ENCODE results near the gene TFEB.

Gene TFEB

GRCh38 chr6:41723530-41724227, 11.7 kb downstream of the TFEB start:
- DNase-seq (ENCODE audit: low read depth in 2 of 2) = no peak

DNA sequence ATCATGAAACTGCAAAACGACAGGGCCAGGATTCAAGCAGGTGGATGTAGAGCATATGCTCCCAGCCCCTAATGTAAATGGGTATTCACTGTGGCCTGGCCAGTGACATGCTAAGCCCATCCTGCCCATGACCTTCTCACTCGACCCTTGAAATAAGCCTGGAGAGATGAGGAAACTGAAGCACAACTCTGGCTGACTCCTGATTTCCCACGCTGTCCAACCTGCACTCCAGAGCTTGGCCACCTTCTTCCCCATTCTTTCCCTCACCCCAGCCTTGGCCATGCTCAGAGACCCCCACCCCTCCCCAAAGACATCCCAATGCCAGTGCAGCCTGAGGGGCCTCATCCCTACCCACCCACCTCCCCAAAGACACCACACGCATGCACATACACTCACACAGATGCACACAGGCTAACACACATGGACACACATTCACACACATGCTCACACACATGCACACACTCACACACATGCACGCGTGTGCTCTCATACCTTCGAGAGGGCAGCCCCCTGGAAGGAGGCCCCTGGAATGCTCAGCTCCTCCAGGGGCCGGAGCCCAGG, 12.4 kb downstream of the TFEB start:
- DNase-seq (ENCODE audit: low read depth in 2 of 2) = no peak

GRCh38 chr6:41721414-41721813, 14.0 kb downstream of the TFEB start:
- DNase-seq (ENCODE audit: low read depth in 2 of 2) = no peak

- no peak for DNase-seq (ENCODE audit: low read depth in 2 of 2)
Measured at GRCh38 chr6:41720783-41721182, 14.6 kb downstream of the TFEB start.

DNA sequence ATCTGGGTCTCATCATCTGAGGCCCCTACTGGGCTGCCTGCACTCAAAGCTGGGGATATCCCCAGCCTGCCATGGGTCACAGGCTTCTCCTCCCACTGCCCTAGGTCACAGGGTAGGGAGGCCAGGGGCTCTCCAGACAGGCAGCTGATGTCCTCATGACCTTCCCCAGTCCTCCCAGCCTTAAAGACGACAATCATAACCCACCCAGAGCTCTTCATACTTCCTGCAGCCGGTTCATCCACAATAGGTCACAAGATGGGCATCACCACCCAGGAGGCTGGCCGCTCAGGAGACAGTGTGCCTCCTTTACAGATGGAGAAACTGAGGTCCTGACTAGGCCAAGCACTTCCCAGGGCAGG, 15.2 kb downstream of the TFEB start:
- DNase-seq (ENCODE audit: low read depth in 2 of 2) = no peak

DNA sequence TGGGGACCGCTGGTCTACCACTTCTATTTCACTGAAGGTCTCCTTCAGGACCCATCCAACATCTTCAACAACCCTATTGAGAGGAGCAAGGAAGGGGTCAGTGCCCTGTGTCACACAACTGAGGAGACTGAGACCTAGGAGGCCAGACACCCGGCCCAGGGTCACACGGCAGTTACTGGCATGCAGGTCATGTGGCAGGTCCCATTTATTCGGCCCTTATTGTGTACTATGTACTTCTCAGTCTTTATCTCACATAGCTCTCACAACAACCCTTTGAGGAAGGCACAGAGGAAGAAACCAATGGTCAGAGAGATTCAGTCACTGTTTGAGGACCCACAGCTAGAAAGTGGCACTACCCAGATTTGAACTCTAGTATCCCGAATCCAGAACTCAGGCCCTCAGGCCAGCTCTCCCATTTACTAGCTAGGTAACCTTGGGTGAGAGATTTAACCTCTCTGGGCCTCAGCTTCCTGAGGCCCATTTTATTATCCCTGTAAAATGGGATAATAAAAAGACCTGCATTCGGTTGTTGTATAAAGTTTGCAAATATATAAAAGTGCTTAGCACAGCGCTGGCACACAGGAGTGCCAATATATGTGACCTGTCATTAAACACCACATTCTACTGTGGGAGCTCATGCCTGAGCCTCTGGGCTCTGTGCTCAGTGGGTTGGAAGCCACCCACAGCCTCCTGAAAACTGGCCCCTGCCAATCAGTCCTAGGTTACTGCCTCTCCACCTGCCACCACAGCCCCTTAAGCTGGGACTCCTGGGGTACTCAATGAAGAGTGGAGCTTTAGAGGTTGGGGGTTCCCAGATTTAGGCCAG, 15.8 kb downstream of the TFEB start:
- DNase-seq (ENCODE audit: low read depth in 2 of 2) = no peak

DNA sequence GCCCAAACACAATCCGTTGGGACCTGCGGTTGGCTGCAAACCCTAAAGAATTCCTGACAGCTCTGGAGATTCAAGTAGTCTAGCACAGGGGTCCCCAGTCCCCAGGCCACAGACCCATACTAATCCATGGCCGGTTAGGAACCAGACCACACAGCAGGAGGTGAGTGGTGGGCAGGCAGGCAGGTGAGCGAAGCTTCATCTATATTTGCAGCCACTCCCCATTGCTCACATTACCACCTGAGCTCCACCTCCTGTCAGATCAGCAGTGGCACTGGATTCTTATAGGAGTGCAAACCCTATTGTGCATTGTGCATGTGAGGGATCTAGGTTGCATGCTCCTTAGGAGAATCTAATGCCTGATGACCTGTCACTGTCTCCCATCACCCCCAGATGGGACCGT, 16.6 kb downstream of the TFEB start:
- DNase-seq (ENCODE audit: low read depth in 2 of 2) = no peak

DNA sequence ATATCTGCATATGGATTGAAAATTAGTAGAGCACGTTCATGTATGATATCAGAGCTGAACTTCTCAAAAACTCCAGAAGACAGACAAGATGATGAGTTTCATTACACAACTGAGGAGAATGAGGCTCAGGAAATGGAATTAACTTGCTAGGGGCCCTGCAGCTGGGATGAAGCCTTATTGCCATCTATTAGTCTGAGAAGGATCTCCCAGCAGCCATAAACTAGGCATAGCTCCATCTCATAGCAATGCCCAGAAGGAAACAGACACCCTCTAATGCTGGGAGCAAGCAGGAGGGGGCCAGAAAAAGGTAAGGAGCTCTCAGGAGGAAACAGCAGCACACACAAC, 18.0 kb downstream of the TFEB start:
- no peak for DNase-seq (ENCODE audit: low read depth in 2 of 2)

DNA sequence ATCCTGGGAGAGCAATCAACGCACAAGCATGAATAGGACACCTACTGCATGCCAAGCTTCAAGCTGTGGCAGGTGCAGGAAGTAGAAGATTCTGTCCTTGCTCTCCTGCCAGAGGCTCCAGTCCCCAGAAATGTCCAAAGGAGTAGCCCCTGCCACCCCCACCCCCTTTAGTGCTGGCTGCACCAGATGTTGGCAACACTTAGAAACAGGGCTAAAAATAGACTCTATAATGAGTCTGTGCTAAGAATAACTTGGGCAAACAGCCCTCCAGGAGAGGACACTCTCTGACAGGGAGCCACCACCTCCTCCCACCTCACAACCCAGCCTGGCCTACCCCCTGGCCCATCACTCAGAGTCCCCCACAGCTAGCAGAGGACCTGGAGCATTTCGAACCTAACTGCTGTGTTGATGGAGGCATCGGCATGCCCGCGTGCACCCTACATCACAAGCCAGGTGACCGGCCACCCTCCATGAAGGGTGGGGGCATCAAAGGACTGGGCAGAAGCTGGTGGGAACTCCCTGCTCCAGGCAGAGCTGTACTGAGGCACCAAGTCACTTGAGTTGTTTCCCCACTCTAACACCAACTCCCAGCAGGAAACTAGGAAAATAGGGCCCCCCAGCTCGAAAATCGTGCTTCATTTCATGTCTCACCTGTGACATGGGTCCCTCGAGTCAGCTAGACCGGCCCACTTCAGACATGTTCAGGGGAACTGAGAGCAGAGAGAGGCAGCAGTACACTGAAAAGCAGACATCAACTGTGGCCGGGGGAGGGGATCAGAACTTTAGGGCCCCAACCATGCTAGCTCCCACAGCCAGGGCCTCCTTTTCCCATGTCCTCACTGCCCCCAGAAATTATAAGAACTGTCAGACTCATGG, 18.7 kb downstream of the TFEB start:
- no peak for DNase-seq (ENCODE audit: low read depth in 2 of 2)

DNA sequence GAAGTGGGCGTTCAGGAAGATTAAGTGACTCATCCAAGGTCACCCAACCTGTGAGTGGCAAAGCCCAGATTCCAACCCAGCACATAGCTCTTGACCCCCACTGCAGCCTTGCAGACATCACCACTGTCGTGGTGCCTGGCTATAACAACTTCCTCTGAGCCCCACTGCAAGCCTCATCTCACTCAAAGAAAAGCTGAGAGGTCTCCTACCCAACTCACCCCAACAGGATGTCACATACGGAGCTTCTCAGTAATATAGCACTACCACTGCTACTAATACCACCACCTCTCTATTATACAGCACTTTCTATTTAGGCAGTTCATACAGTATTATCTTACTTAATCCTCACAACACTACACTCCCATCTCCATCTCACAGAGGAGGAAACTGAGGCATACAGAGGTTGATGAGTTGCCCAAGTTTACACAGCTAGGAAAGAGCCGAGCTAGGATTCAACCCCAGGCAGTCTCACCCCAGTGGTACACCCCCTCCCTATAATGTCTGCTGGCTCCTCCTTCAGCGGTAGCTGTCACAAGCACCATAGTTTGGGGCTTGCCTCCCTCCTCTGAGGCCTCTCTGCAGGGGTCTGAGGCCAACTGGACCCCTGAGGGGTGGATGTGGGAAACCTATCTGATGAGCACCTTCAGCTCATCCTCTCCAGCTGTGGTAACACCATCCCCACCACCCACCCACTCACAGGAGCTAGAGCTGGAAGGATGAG, 19.5 kb downstream of the TFEB start:
- no peak for DNase-seq (ENCODE audit: low read depth in 2 of 2)

DNA sequence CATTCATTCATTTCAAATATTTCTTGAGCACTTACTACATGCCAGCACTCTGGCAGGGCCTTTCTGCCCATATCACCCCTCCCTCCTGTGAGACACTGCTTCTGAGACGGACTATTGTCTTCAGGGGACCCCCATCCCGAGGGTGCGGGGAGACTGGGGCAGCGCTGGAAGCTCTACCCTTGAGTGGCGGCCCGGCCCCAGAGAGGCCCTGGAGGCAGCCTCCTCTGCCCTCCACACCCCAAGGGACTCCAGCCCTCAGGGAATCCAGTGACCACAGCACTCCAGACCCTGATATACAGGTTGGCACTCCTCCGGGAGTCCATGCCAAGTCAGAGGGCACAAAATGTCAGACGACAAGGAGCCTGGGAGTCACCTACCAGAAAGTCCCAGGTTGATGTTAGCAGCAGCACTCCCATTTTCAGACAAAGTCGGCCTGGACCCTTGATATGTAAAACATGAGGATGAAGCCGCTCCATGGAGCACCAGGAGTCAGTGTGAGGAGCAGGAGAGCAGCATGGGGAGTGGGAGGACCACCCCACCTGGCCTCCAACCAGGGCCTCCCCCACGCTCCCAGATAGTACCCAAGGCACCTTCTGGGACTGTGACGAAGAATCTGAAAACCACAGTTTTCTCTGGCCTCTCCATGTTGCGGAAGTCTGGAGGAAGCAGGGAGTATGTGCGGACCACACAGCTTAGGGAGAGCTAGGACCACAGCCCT, 20.7 kb downstream of the TFEB start:
- DNase-seq (ENCODE audit: low read depth in 2 of 2) = no peak

DNA sequence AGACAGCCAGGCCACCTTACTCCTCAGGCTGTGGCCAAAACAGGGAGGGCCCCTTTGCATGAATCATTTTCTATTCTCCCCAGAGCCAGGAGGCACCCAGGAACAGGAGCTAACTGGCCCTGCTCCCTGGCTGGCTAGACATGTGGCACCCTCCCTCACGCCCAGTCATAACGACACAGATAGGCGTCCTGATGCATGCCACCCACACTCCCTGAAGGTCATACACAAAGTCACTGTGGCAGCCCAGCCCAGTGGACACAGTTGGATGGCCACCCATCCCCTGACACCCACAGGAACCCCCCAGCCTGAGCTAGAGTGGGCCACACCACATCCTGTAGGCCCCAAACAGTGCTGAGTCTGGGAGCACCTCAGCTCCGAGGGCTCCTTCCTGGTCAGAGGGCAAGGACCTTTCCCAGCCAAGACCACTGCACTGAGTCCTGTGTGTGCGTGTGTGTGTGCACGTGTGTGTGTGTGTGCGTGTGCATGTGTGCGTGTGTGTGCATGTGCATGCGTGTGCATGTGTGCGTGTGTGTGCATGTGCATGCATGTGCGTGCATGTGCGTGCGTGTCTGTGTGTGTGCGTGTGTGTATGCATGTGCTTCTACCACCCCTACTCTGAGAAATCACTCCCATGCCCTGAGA, 21.6 kb downstream of the TFEB start:
- no peak for DNase-seq (ENCODE audit: low read depth in 2 of 2)

DNA sequence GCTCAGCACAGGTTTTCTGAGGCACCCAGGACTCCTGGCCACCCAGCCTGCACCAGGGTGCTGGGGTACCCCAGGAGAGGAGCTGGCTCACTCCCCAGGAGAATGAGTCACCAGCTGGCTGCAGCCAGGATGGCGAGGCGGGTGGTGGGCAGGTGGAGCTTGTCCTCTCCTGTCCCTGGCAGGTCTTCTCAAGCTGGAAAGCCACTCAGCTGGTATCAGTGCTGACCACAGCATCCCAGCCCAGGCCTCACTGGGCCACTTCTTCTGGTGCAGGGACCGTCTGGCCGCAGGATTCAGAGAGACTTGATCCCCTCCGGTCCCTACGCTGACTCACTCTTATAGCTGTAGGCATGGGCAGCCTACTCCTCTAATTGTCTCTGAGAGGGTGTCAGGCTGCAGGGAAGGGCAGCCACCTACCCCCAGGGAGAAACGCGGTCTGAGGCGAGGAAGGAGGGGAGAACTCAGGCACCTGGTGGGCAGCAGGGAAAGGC, 22.2 kb downstream of the TFEB start:
- DNase-seq (ENCODE audit: low read depth in 2 of 2) = no peak

DNA sequence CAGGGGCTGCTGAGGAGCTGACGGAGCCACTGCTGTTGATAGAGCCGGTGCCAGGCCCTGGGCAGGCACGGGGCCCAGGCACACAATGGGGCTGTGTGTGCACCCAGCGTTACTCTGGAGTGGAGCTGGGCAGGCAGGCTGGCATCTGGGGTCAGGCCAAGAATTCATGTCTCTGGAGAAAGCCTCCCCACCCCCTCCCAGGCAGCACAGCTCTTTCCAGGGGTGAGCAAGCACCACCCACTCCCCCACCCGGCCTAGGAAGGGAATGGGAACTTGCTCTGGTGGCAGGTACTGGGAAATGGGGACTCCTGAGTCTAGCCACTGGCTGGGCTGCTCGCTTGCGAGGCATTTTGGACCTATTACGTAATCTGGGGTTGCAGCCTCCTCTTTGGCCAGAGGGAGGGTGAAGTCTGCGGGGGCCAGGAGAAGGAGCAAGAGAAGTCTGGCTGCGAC, 22.7 kb downstream of the TFEB start:
- no peak for DNase-seq (ENCODE audit: low read depth in 2 of 2)

- no peak for DNase-seq (ENCODE audit: low read depth in 2 of 2)
Measured at GRCh38 chr6:41711323-41712038, 23.9 kb downstream of the TFEB start.

- DNase-seq (ENCODE audit: low read depth in 2 of 2) = no peak
Measured at GRCh38 chr6:41709375-41709774, 26.0 kb downstream of the TFEB start.

DNA sequence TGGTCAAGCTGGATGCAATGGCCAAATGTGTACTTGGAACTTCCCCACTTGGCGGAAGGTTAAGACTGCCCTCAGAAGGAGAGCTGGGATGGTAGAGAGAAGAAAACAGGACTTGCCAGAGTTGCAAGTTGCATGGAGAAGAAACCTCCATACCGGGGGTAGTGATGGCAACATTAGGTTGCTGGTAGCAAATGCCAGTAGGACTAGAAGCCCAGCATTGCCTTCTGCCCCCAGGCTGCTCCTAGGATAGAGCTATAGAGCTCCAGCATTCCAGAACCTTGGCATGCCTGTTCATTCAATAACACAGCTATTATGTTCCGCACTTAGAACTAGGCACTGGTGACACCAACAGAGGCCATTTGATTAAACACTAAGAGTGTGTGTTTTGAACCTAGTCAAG, 26.6 kb downstream of the TFEB start:
- DNase-seq (ENCODE audit: low read depth in 2 of 2) = no peak

DNA sequence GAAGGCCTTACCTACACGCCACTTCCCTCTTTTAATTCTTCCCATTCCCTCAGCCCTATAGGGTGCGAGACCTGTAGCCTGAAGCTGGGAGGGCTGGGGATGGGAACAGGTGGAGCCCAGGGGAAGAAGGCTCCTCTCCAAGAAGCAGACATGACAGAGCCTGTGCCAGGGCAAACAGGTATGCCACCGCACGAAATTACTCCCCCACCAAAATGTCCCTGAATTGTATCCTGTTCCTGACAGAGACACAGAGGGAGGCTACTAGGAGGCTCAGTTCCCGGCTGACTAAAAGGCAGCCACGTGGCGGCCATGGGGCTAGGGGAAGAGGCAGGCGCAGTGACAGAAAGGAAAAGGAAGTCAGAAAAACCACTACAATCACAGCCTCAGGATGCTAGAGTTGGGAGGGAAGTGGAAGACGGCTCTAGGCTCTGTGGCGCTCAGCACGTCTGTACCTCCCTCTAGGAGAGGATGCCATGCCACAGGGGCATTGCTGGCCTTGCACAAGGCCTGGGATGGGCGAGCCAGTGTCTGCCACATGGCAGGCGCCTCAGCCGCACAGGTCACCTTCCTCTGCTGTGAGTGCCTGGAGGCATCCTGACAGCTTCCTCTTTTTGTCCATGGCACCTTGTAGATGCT, 27.7 kb downstream of the TFEB start:
- no peak for DNase-seq (ENCODE audit: low read depth in 2 of 2)
